Mucosa of gallbladder (tissue), 1 donor: ENCODE data around the gene GLIPR2. TPM values are rescaled to one million over a fixed set of nuclear protein-coding genes. Genes with fewer than 3 reads are reported as not detected.
"Not testable (repeated sequence)": the region's sequence is repeated elsewhere in the genome, so short reads cannot be mapped to it uniquely, and the experiment has no call there.

Source experiments
- DNase-seq: peaks from one replicate; pipeline ENCODE4 v3.0.0-alpha.2; 2020; ENCODE audit warnings: low spot score
- total RNA-seq: library from RNA; stranded (reverse); gene quantifications from one replicate; pipeline ENCODE4 v1.2.1, GENCODE V29; 2021
- donor health status: DM: no; HTN: no; CAD: no.

The GLIPR2 gene
- total RNA-seq, 1 donor from 2014 or later = 17.0 TPM

DNA sequence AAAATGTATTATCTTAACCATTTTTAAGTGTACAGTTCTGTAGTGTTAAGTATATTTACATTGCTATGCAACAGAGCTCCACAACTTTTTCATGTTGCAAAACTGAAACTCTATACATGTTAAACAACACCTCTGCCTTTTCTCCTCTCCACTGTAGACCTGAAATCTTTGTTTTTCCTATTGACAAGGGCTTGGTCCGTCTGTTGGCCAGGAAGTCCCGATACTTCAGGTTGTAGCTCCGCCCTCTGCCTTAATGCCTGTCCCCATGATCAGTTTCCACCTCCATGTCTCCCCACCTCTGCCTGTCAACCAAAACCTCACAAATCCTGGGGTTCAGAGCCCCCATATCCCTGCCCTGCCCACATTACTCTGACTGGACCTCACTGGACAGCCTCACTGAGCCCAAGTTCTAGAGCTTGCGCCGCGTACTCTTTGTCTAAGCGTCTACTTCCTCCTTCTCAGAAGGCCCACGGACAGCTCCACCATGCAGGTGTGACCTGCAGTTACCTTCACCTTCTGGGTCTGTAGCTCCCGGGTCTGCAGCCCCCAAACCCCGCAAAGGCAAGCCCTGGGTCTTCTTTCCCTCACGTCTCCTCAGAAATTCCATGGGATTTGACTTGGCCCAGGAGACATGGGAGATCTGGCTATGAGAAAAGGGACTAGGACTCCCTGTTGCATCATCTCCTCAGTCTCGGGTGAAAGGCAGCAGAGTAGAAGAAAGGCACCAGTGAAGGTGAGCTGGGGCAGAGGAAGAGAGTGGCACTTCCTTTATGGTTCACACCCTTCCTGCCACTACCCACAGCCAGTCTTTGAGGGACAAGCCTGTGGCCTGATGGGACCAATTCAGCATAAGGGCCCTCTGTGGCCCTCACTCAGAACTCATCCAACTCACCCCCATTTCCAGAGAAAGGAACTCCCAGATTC, 8.0 kb downstream of the GLIPR2 start:
- DNase-seq = no peak

DNA sequence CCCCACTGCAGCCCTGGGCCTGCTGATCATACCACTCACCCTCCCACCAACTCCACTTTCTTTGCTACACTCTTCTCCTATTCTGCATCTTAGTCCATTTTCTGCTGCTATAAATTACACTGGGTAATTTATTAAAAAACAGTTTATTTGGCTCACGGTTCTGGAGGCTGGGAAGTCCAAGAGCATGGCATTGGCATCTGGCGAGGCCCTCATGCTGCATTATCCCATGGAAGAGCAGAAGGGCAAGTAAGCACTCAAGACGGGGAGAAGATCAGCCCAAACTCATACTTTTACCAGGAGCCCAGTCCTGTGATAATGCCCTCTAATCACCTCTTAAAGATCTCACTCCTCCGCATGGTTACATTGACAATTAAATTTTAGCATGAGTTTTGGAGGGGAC, 9.4 kb downstream of the GLIPR2 start:
- no peak for DNase-seq

DNA sequence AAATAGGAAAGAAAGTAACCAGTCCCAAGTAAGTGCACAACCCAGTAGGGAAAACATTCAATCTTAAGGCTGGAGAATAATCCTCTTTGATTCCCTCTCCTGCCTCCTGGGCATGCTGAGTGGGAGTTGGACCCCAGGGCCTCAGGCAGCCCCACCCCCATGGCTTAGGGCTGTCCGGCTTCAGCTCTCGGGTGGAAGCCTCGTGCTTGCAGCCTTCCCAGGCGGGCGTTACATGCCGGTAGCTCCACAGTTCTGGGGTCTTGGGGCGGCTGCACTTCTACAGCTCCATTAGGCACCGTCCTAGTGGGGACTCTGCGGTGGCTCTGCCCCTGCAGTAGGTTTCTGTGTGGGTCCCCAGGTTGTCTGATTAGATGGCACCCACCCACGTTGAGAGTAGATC, 10.1 kb downstream of the GLIPR2 start:
- DNase-seq = no peak

DNA sequence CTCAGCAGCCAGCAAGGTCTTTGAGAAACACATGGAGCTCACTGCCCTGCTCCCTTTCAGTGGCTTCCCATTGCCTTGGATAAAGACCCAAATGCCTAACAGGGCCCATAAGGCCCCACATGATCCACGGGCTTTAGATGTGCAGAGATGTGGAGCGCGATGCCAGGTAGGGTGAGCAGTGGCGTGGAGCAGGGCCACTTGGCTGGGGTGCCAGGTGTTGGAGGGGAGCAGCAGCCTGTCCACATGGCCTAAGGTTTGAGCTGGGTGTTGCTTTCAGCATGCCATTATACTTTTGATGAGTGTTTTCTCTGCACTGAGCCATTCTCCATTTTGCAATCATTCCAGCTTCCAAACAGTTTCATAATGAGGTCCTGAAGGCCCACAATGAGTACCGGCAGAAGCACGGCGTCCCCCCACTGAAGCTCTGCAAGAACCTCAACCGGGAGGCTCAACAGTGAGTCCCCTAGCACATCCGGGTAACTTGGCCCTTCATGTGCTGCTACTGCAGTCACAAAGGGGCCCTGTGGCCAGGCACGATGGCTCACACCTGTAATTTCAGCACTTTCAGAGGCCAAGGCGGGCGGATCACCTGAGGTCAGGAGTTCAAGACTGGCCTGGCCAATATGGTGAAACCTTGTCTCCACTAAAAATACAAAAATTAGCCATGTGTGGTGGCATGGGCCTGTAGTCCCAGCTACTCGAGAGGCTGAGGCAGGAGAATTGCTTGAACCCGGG, 11.1 kb downstream of the GLIPR2 start:
- no peak for DNase-seq

DNA sequence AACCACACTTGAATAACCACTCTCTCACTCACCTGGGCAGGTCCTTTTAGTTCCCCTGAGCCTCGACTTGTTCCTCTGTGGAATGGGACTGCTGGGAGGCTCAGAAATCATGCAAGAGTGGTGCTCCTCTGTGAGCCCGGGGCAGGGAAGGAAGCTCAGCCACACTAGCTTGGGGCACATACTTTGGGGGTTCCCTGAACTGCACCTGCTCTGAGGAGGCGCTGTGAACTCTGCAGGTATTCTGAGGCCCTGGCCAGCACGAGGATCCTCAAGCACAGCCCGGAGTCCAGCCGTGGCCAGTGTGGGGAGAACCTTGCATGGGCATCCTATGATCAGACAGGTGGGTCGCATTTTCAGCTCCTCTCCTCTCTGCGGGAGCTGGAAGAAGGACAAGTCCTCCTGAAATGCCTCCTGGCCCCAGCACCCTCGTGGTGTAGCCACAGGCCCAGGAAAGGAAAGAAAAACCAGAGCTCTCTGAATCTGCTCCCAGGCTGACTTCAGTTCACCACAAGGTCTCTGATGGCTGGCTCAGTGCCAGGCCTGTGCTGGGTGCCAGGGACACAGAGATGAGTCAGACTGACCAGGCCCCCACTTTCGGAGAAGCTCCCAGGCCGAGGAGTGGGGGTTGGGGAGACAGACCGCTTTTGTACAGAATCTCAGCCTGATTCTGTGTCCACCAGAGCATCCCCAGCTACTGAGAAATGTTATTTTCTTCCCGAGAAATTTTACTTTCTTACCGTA, 11.9 kb downstream of the GLIPR2 start:
- DNase-seq = peak; percentile 94

DNA sequence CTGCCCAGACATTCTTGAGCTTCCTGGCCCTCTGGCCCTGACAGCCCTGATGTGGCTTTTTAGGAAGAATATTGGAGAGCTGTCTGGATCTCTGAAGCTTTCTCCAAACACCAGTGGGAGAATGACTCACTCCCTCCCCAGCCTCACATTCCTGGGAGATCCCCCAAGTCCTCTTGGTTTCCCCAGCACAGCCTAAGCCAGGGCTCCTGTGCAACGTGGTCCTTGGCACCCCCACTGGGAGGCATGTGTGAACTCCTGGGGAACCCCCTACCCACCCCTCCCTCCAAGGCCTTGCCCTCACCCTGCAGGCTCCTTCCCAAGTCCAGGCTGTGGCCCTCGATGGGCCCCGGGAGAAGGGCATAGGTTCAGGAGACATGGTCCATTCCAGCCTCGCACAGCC, 12.7 kb downstream of the GLIPR2 start:
- no peak for DNase-seq

DNA sequence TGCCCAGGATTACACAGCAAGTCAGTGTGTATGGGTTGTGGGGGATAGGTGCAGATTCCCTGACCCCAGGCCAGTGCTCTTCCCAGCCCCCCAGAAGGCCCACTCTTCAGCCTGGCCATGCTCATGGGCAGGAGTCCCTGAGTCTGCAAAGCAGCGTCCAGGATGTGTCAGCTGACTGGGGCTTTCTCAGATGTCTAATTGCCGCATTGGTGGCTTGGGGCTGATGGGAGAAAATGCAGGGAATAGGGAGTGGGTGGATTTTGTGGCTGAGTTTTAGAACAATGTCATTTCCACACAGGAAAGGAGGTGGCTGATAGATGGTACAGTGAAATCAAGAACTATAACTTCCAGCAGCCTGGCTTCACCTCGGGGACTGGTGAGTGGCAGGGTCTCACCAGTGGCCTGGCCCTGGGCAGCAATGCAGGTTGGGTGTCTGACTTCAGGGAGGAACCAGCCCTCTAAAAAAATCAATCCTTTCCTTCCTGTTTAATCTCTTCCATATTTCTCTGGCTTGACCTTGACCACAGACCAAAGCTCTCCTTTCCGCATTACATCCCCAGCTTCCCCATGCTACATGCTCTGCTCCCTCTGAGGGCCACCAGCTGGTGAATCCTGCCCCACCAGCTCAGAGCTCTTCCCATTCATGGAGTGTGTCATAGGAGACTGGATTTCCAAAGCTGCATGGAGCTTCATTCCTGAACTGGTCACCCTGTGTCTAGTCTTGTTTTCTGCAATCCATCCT, 14.2 kb downstream of the GLIPR2 start:
- no peak for DNase-seq

DNA sequence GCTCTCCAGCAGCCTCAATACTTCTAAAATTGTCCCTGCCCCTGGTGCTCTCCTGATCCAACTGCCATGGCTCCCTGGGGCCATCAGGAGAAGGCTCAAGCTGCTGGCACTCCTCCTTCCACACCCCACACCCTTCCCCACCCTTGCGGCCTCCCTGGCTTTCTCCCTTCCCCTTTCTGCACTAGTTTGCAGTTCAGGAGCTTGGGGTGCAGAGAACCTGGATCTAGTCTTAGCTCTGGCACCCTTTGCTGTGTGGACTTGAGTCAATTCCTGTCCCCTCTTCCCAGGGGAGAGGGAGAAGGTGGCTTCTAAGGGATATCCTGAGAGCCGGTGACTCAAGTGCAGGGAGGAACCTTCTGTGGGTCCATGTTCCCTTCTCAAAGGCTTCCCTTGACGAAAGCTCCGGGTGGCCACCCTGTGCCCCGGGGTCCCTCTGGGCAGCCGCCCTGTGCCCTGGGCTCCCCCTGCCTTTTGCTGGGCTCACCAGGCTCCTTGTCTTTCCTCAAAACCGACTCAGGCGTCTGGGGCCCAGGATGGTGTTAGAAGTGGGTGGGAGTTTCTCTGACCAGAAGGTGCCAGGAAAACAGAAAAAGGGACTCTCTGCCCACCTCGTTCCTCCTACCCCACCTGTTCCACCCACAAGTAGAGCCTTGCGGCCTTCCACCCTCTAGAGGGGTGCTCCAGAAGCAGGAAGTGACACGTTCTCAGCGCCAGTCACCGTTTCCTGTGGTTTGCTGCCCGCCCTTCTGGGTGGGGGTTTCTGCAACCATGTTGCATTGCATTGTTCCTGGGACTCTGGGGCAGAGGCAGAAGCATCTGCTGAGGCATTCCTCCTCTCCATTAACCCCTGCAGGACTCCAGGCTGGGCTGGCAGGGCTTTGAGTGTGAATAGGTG, 15.0 kb downstream of the GLIPR2 start:
- peak; percentile 51 for DNase-seq

DNA sequence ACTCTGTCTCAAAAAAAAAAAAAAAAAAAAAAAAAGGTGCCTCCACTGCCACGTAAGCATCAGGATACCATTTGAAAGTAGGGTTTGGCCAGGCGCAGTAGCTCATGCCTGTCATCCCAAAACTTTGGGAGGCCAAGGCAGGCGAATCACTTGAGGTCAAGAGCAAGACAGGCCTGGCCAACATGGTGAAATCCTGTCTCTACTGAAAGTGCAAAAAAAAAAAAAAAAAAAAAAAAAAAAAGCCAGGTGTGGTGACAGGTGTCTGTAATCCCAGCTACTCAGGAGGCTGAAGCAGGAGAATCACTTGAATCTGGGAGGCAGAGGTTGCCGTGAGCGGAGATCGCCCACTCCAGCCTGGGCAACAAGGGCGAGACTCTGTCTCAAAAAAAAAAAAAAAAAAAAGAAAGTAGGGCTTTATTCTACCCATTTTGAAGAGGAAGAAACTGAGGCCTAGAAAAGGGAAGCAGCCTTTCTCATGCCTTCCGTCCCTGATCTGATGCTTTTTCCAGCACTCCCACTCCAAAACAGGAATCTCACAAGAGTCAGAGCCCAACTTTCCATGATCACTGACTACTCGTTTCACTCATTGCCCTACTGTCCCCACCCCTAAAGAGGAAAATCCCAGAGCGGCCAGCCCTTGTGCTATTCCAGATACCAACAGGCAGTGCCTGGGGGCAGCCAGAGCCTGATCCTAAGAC, 16.4 kb downstream of the GLIPR2 start:
- no peak for DNase-seq

DNA sequence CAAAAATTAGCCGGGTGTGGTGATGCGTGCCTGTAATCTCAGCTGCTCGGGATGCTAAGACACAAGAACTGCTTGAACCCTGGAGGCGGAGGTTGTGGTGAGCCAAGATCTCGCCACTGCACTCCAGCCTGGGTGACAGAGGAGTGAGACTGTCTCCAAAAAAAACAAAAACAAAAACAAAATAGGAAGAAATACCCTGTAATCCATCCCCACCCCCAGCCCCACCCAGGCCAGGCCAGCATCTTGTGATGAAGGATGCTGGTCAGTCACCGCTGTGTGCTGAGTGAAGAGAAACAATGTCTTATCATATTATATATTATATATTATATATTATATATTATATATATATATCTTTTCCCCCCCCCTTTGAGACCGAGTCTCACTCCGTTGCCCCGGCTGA, 17.2 kb downstream of the GLIPR2 start:
- DNase-seq = no peak

DNA sequence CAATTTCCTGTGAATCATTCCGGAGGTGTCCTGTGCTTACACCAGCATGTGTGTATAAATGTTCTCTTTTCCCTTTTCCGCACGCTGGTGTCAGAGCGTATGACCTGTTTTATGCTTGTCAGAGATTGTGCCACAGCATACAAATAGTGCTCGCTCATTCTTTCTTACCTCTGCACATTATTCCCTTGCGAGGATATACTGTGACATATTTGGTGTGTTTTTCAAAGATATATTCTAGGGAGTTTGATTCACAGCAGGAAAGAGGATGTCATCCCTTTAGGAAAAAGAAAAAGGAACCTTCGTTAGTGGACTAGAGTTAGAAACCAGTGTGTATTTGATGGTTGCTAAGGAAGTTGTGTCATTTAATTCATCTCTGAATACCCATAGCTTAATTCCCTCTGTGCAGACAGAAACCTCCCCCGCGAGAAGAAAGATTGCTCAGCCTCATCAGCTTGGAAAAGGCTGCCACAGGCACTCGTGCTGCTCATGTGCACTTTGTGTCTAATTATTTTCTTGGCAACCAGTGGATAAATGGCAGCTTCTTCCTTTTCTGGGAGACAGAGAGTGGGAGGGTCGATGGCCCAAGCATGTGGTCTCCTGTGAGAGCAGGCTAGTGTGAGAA, 17.9 kb downstream of the GLIPR2 start:
- peak; percentile 30 for DNase-seq

DNA sequence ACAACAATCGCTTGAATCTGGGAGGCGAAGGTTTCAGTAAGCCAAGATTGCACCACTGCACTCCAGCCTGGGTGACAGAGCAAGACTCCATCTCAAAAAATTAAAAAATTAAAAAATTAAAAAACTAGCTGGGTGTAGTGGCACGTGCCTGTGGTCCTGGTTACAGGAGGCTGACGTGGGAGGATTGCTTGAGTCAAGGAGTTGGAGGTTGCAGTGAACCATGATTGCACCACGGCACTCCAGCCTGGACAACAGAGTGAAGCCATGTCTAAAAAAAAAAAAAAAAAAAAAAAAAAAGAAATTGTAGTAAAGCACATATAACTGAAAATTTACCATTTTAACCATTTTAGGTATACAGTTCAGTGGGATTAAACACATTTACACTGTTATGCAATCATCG, 19.6 kb downstream of the GLIPR2 start:
- no peak for DNase-seq

DNA sequence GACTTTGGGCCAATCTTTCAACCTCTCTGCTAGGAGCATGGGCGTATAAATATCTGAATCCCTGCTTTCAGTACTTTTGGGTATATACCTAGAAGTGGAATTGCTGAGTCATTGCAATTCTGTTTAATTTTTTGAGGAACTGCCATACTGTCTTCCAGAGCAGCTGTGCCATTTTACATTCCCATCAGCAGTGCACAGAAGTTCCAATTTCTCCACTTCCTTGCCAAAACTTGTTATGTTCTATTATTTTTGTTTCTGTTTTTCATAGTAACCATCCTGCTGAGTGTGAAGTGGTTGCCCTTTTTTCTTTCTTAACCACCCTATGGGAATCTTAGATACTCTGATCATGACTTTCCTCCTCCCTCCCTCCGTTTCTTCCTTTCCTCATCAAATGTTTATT, 21.6 kb downstream of the GLIPR2 start:
- DNase-seq = no peak

DNA sequence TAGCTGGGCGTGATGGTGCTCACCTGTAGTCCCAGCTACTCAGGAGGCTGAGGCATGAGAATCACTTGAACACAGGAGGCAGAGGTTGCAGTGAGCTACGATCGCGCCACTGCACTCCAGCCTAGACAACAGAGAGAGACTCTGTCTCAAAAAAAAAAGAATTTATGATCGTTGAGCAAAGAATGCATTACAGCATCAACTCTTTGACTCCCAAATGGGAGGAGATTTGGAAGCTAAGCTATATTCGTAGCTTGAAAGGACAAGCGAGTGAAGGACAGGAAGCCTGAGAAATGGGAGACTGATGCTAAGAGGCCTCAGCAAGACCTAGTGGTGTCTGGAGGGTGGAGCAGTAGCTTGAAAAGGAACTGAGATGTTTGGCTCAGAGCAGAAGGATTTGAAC, 22.4 kb downstream of the GLIPR2 start:
- DNase-seq = no peak

DNA sequence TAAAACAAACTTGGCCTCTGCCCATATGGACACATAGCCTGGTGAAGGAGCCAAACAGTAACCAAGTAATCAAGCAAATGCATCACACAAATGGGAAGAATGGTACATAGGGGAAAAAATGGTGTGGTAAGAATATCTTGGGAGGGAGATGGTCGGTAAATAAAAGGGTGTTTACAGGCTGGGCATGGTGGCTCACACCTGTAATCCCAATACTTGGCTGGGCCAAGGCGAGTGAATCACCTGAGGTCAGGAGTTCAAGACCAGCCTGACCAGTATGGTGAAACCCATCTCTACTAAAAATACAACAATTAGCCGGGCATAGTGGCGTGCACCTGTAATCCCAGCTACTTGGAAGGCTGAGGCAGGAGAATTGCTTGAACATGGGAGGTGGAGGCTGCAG, 23.0 kb downstream of the GLIPR2 start:
- DNase-seq = not testable (repeated sequence)

DNA sequence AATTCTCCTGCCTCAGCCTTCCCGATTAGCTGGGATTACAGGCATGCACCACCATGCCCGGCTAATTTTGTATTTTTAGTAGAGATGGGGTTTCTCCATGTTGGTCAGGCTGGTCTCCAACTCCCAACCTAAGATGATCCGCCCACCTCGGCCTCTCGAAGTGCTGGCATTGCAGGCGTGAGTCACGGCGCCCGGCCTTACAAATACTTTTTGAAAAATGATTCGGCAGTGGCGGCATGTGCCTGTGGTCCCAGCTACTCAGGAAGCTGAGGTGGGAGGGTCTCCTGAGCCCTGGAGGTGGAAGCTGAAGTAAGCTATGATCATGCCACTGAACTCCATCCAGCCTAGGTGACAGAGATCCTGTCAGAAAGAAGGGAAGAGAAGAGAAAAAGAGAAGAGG, 23.6 kb downstream of the GLIPR2 start:
- DNase-seq = not testable (repeated sequence)

DNA sequence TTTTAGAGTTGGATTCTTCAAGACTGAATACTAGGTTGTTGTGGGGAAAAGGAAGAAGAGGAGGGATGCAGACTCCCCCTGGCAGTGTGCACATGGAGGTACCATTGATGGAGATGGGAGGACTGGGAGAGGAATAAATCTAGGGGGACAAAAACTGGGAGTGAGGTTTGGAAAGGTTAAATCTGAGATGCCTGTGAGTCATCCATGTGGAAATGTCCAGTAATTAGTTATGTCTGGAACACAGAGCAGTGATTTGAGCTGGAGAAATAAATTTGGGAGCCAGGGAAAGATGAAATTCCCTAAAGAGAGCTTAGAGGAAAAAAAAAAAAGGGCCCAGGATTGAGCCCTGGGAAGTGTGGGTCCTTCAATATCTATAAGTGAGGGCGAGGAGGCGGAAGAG, 24.7 kb downstream of the GLIPR2 start:
- no peak for DNase-seq

DNA sequence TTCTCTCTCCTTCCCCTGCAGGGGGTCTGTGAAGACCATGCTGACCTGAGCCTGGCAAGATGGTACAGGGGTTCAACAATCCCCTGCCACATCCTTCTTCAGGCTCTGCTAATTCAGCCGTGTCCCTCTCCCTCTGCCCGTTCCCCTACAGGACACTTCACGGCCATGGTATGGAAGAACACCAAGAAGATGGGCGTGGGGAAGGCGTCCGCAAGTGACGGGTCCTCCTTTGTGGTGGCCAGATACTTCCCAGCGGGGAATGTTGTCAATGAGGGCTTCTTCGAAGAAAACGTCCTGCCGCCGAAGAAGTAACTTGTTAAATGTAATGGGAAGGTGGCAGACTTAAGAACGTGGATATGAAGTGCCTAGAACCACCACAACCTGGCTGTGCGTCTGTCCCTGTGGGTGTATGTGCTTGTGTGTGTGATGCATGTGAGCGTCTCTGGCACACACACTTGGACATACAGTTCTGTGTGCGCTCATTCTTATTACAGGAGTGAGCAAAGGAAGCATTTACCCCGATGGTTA, 25.7 kb downstream of the GLIPR2 start:
- DNase-seq = no peak

DNA sequence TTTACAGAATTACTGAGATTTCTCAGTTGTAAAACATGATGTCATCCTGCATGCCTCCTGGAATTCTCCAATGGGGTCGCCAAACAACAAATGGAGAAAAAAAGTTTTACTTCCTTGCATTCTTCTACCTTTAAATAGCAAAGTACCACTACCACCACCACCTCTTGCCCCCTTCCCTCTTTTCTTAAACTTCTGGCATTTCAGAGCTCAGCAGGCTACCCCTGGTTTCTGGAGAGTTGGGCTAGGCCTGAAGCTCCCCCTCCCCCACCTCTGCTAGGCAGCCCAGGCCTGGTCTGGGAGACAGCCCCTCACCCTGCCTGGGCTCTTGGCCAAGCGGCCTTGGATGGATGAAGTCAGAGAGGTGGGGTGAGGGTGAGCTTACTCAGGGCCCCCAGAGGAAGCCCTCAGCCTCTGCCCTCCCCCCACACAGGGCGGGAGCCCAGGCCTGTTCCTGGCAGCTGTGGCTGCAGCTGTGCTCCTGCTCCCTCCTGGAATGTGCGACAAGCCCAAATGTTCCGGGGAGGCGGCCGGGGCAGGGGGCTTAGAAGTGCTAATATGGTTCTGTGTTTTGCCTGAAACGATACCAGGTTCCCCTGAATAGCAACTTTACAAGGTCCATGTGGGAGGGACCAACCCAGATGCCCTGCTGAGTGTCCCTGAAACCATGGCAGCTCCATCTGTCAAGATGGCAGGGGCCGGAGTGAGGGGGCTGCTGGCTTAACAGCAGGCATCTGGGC, 26.7 kb downstream of the GLIPR2 start:
- no peak for DNase-seq
